B cell (primary cell): ENCODE results near the gene BCAP29. TPM values are rescaled to one million over a fixed set of nuclear protein-coding genes. Genes with fewer than 3 reads are reported as not detected.

Experiments used
- ATAC-seq: fragments of 200-7000 bp; cut with Tn5 transposase; one replicate; pipeline ENCODE4 v1.10.0; 2021; ENCODE audit warnings: low read depth, mild to moderate bottlenecking, moderate number of reproducible peaks, moderate library complexity
- CTCF ChIA-PET: fragments of 350-600 bp; sonication (Branson Sonifier 250); formaldehyde crosslinking; loops from one replicate; lab custom pipeline; 2021; ENCODE audit warnings: antibody characterized with exemption, inconsistent platforms; lab: Charles Lee
- POLR2A ChIA-PET: fragments of 350-600 bp; sonication (Branson Sonifier 250); formaldehyde crosslinking; loops from one replicate; lab custom pipeline; 2021; ENCODE audit warnings: antibody characterized with exemption; lab: Charles Lee
- DNase-seq: peaks from one replicate; pipeline ENCODE4 v3.0.0; 2013
- H2AFZ ChIP-seq: 2 replicates; pipeline ENCODE4 v1.6.1; 2012; ENCODE audit warnings: mild to moderate bottlenecking, low read depth, low read length; ENCODE audit not compliant: insufficient read depth, poor library complexity, severe bottlenecking
- H3K27ac ChIP-seq, 2 donors: 1 replicate in 1 of 2; 2 replicates in 1 of 2; pipeline ENCODE4 v1.5.1; 2012 to 2013; ENCODE audit warnings: low read length in 2 of 2, mild to moderate bottlenecking in 2 of 2, moderate library complexity in 1 of 2
- H3K27me3 ChIP-seq, 4 experiments: fragments of 200-600 bp in 1 of 4; sonication (generic) in 1 of 4; replicated peaks in 1 of 4; 1 replicate in 2 of 4; 2 replicates in 2 of 4; pipeline versions ENCODE4 v1.6.1 to v1.7.0; 2013 to 2016; ENCODE audit warnings: low read length in 3 of 4, mild to moderate bottlenecking in 2 of 4, mixed read lengths in 1 of 4, moderate library complexity in 1 of 4; ENCODE audit not compliant: insufficient read depth in 4 of 4, control insufficient read depth in 3 of 4; ENCODE audit errors: control extremely low read depth in 1 of 4
- H3K36me3 ChIP-seq, 2 experiments: replicated peaks in 1 of 2; 1 replicate in 1 of 2; 2 replicates in 1 of 2; pipeline versions ENCODE4 v1.6.1 to v1.7.1; 2013; ENCODE audit warnings: low read length in 1 of 2; ENCODE audit not compliant: insufficient read depth in 2 of 2, control insufficient read depth in 1 of 2; ENCODE audit errors: control extremely low read depth in 1 of 2, extremely low read depth in 1 of 2
- H3K4me1 ChIP-seq, 2 donors: fragments of 200-600 bp in 1 of 2; sonication (generic) in 1 of 2; 1 replicate in 1 of 2; 2 replicates in 1 of 2; pipeline versions ENCODE4 v1.5.1 to v1.6.1; 2013 to 2017; ENCODE audit warnings: low read length in 2 of 2; ENCODE audit not compliant: control insufficient read depth in 2 of 2, insufficient read depth in 2 of 2
- H3K4me2 ChIP-seq: replicated peaks from 2 replicates; pipeline ENCODE3; 2012; ENCODE audit warnings: mild to moderate bottlenecking, low read depth, low read length; ENCODE audit not compliant: poor library complexity, severe bottlenecking
- H3K4me3 ChIP-seq, 5 experiments: fragments of 200-600 bp in 1 of 5; sonication (generic) in 1 of 5; 1 replicate in 3 of 5; 2 replicates in 2 of 5; pipeline versions ENCODE4 v1.5.1 to v1.7.0; 2011 to 2016; ENCODE audit warnings: low read length in 4 of 5, mild to moderate bottlenecking in 4 of 5, low read depth in 2 of 5, control low read depth in 1 of 5, moderate library complexity in 1 of 5; ENCODE audit not compliant: insufficient read depth in 1 of 5; ENCODE audit errors: control extremely low read depth in 1 of 5, extremely low read depth in 1 of 5
- H3K79me2 ChIP-seq: fragments of 200-600 bp; sonication (generic); one replicate; pipeline ENCODE4 v1.6.0; 2016; ENCODE audit warnings: low read length; ENCODE audit not compliant: control insufficient read depth, insufficient read depth
- H3K9ac ChIP-seq: fragments of 200-600 bp; sonication (generic); 2 replicates; pipeline ENCODE4 v1.6.1; 2017; ENCODE audit warnings: mild to moderate bottlenecking, low read length, moderate library complexity
- H3K9me3 ChIP-seq, 3 donors: one replicate each; pipeline versions ENCODE4 v1.6.1 to v1.7.1; 2013; ENCODE audit warnings: low read length in 2 of 3; ENCODE audit not compliant: control insufficient read depth in 2 of 3, insufficient read depth in 1 of 3; ENCODE audit errors: control extremely low read depth in 1 of 3
- H4K20me1 ChIP-seq: 2 replicates; pipeline ENCODE4 v1.6.0; 2012; ENCODE audit warnings: mild to moderate bottlenecking, low read length; ENCODE audit not compliant: insufficient read depth, control insufficient read depth, poor library complexity, severe bottlenecking
- H3K27ac Mint-ChIP-seq: one replicate; pipeline ENCODE4 v1.8.0; 2021; ENCODE audit warnings: mixed read lengths
- H3K27me3 Mint-ChIP-seq: one replicate; pipeline ENCODE4 v1.8.0; 2021; ENCODE audit warnings: mixed read lengths
- H3K4me1 Mint-ChIP-seq: one replicate; pipeline ENCODE4 v1.8.0; 2021; ENCODE audit warnings: mixed read lengths
- H3K4me3 Mint-ChIP-seq: one replicate; pipeline ENCODE4 v1.8.0; 2021; ENCODE audit warnings: mixed read lengths
- H3K9me3 Mint-ChIP-seq: one replicate; pipeline ENCODE4 v1.8.0; 2022; ENCODE audit warnings: mixed read lengths; ENCODE audit not compliant: insufficient read depth
- EZH2 ChIP-seq: IDR thresholded peaks from 2 replicates; pipeline ENCODE4 v1.6.1; 2012; ENCODE audit warnings: borderline replicate concordance, low read depth, mild to moderate bottlenecking, moderate library complexity, low read length; ENCODE audit not compliant: insufficient read depth, poor library complexity, severe bottlenecking
- WGBS: methylation state at CpG from one replicate; pipeline ENCODE4 v1.1.5; 2013; ENCODE audit warnings: missing lambda C conversion rate; ENCODE audit not compliant: insufficient coverage; 5-methylcytosine and 5-hydroxymethylcytosine counted together
- intact Hi-C: fragments of 100-400 bp; cut with micrococcal nuclease; formaldehyde crosslinking; loops from one replicate; pipeline ENCODE4 v1.10.0; 2022
- polyA plus RNA-seq: library from polyadenylated mRNA; depleted of rRNA; stranded (reverse); fragments of >200 nt; gene quantifications from 2 replicates; pipeline ENCODE4 v1.2.3, GENCODE V29; 2012
- total RNA-seq, 2 donors: library from RNA; stranded (reverse); fragments of 120-200 nt in 1 of 2; gene quantifications; 1 replicate in 1 of 2; 2 replicates in 1 of 2; pipeline versions ENCODE4 v1.2.3 to v1.2.4, GENCODE V29; 2013 to 2022
- TF ChIP-seq, protein P1 (sequence below): fragments of 200-600 bp; IDR thresholded peaks from one replicate; pipeline ENCODE4 v1.8.0; 2022; ENCODE audit warnings: antibody characterized with exemption, mild to moderate bottlenecking

BCAP29 gene
- total and polyA plus RNA-seq, 2 donors (not counting 1 experiment from before 2014, with no cell fraction given): 24.6 to 27.3 TPM

- H3K27ac ChIP-seq: peak overlapping the region; percentile 88 to 94
- peaks cover 57% of the 10 kb centered on the region for H3K79me2 ChIP-seq
- peak overlapping the region; percentile 88 for H3K4me3 Mint-ChIP-seq
- H3K4me1 ChIP-seq: peaks cover 18 to 23% of the 10 kb centered on the region in 2 donors
- peak overlapping the region; percentile 86 to 98 (median 93) for H3K4me3 ChIP-seq
- peaks cover 48% of the 10 kb centered on the region for H3K4me1 Mint-ChIP-seq
- 17% methylated on average over 2 of the region's 9 CpGs for WGBS
- ChIA-PET CTCF (interaction anchor here (0.6 to 2.6 kb wide), 7 partner anchors 11 to 675 kb away, joined by 3 to 17 read pairs (median 4); partner anchors contain the start of gene SLC26A4), POLR2A (interaction anchor here (1.1 to 1.2 kb wide), 2 partner anchors 15 to 395 kb away, joined by 6 read pairs; partner anchors contain the start of gene BCAP29)
- peak overlapping the region; percentile 98 for H3K9ac ChIP-seq
- no peaks in the 10 kb centered on the region for H3K9me3 Mint-ChIP-seq
- no peaks in the 10 kb centered on the region for H3K9me3 ChIP-seq
- no peak for DNase-seq
- TF ChIP-seq, protein P1, sequence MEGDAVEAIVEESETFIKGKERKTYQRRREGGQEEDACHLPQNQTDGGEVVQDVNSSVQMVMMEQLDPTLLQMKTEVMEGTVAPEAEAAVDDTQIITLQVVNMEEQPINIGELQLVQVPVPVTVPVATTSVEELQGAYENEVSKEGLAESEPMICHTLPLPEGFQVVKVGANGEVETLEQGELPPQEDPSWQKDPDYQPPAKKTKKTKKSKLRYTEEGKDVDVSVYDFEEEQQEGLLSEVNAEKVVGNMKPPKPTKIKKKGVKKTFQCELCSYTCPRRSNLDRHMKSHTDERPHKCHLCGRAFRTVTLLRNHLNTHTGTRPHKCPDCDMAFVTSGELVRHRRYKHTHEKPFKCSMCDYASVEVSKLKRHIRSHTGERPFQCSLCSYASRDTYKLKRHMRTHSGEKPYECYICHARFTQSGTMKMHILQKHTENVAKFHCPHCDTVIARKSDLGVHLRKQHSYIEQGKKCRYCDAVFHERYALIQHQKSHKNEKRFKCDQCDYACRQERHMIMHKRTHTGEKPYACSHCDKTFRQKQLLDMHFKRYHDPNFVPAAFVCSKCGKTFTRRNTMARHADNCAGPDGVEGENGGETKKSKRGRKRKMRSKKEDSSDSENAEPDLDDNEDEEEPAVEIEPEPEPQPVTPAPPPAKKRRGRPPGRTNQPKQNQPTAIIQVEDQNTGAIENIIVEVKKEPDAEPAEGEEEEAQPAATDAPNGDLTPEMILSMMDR: no peak
- no peak for TF ChIP-seq EZH2
- H2AFZ ChIP-seq: peak overlapping the region; percentile 99
- no peaks in the 10 kb centered on the region for H3K27me3 ChIP-seq
- H4K20me1 ChIP-seq: no peaks in the 10 kb centered on the region
- peak overlapping the region; percentile 94 for H3K27ac Mint-ChIP-seq
- peak overlapping the region; percentile 93 for H3K4me2 ChIP-seq
- ATAC-seq: no peak
- no peaks in the 10 kb centered on the region for H3K36me3 ChIP-seq
- no peaks in the 10 kb centered on the region for H3K27me3 Mint-ChIP-seq
- intact Hi-C loops: loop anchor here (1.0 to 10.0 kb wide), 6 partner anchors 16 to 1008 kb away; partner anchors contain the start of genes BCAP29, DLD and HBP1
These were observed 15.3 kb upstream of the BCAP29 start for GRCh38 chr7:107564553-107565298.

DNA sequence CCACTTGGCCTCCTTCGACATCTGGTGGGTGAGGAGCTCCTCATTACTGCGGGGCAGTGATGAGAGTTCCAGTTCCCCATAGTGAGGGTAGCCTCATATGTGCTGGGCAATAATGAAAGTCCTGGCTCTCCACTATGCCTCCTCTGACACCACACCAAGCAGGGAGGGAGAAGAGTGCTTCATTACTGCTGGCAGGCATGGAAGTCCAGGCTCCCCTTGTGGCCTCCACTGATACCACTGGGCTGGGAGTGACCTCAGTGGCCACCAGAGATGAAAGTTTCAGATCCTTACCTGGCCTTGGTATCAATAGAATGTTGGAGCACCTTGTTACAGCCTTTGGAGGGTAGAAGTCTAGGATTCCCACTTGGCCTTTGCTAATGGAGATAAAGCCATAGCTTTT is 9.7 kb upstream of the BCAP29 start:
- Mint-ChIP-seq H3K27me3 (no peaks in the 10 kb centered on the region), H3K27ac (no peak overlapping the region), H3K9me3 (no peaks in the 10 kb centered on the region), H3K4me3 (no peak overlapping the region), H3K4me1 (peaks cover 5% of the 10 kb centered on the region)
- Histone ChIP-seq H3K79me2 (peaks cover 4% of the 10 kb centered on the region), H3K36me3 (peaks cover 0 to 26% of the 10 kb centered on the region in 2 experiments), H3K27ac (no peak overlapping the region), H4K20me1 (no peaks in the 10 kb centered on the region), H3K27me3 (no peaks in the 10 kb centered on the region), H3K4me3 (no peak overlapping the region), H3K4me2 (no peak overlapping the region), H3K4me1 (no peaks in the 10 kb centered on the region), H3K9me3 (no peaks in the 10 kb centered on the region), H3K9ac (no peak overlapping the region), H2AFZ (no peak overlapping the region)
- POLR2A ChIA-PET: no interaction called here
- ATAC-seq (no peak), DNase-seq (no peak)
- CTCF ChIA-PET: no interaction called here
- WGBS: no CpG with 5 or more reads among the region's 2 CpGs
- TF ChIP-seq, protein P1: no peak
- no peak for TF ChIP-seq EZH2
- intact Hi-C loops: no loop called here
